BE2C (cell line): Measurements from ENCODE around the gene ADAMTS17.
A peak's percentile ranks its signal among the peaks of the same experiment; 100 is the strongest.

Source experiments
- DNase-seq: peaks from one replicate; pipeline ENCODE4 v3.0.0-alpha.2; 2020
- H3K27me3 ChIP-seq: fragments of 250-450 bp; sonication (Bioruptor Pico); 2 replicates; pipeline ENCODE4 v1.5.1; 2020; ENCODE audit warnings: mild to moderate bottlenecking
- H3K36me3 ChIP-seq: fragments of 250-450 bp; sonication (Bioruptor Pico); 2 replicates; pipeline ENCODE4 v1.5.1; 2020; ENCODE audit warnings: mild to moderate bottlenecking
- H3K4me1 ChIP-seq: fragments of 250-450 bp; sonication (Bioruptor Pico); 2 replicates; pipeline ENCODE4 v1.5.1; 2020
- H3K4me3 ChIP-seq: 2 replicates; pipeline ENCODE4 v1.5.1; 2011; ENCODE audit warnings: low read depth, low read length
- H3K9me3 ChIP-seq: fragments of 250-450 bp; sonication (Bioruptor Pico); 2 replicates; pipeline ENCODE4 v1.5.1; 2020
- TF ChIP-seq, protein P1 (sequence below): IDR thresholded peaks from 2 replicates; pipeline ENCODE4 v1.5.1; 2012; ENCODE audit warnings: mild to moderate bottlenecking, low read depth, low read length

Gene ADAMTS17

DNA sequence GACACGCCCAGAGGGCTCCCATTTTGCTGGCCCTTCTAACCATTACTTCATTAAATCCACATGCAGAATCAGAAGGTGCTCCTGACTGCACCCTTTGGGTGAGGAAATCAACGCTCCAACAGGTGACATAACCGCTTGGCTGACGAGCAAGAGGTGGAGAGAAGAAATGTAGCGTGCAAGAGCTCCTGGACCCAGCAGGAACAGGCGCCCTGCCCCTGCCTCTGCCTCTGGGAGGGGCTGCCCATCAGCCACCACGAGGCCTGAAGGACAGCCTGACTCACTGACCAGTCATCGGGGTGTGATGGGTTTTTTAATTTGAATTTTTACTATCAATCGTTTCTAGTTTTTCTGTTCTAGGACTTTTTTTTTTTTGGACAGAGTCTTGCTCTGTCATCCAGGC is 218.2 kb downstream of the ADAMTS17 start:
- H3K27me3 ChIP-seq = no peaks in the 10 kb centered on the region
- no peaks in the 10 kb centered on the region for H3K4me1 ChIP-seq
- no peaks in the 10 kb centered on the region for H3K36me3 ChIP-seq
- no peak for DNase-seq
- H3K4me3 ChIP-seq = no peak overlapping the region
- peaks cover 2% of the 10 kb centered on the region; the same call in 1 of the 2 replicates for H3K9me3 ChIP-seq
- TF ChIP-seq, protein P1, sequence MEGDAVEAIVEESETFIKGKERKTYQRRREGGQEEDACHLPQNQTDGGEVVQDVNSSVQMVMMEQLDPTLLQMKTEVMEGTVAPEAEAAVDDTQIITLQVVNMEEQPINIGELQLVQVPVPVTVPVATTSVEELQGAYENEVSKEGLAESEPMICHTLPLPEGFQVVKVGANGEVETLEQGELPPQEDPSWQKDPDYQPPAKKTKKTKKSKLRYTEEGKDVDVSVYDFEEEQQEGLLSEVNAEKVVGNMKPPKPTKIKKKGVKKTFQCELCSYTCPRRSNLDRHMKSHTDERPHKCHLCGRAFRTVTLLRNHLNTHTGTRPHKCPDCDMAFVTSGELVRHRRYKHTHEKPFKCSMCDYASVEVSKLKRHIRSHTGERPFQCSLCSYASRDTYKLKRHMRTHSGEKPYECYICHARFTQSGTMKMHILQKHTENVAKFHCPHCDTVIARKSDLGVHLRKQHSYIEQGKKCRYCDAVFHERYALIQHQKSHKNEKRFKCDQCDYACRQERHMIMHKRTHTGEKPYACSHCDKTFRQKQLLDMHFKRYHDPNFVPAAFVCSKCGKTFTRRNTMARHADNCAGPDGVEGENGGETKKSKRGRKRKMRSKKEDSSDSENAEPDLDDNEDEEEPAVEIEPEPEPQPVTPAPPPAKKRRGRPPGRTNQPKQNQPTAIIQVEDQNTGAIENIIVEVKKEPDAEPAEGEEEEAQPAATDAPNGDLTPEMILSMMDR = no peak

DNA sequence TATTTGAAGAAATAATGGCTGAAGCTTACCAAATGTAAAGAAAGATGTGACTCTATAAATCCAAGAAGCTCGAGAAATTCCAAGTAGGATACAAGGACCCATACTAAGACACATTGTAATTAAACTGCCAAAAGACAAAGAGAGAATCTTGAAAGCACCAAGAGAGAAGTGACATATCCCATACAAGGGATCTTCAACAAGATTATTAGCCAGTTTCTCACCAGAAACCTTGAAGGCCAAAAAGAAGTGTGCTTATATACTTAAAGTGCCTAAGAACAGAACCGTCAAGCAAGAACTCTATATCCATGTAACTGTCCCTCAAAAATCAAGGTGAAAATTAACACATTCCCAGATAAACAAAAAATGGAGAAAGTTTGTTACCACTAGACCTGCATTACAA is 220.5 kb downstream of the ADAMTS17 start:
- H3K27me3 ChIP-seq = no peaks in the 10 kb centered on the region
- H3K4me3 ChIP-seq = no peak overlapping the region
- TF ChIP-seq, protein P1 = no peak
- H3K4me1 ChIP-seq = no peaks in the 10 kb centered on the region
- DNase-seq = no peak
- no peaks in the 10 kb centered on the region for H3K36me3 ChIP-seq
- H3K9me3 ChIP-seq = peaks cover 2% of the 10 kb centered on the region; the same call in 1 of the 2 replicates

DNA sequence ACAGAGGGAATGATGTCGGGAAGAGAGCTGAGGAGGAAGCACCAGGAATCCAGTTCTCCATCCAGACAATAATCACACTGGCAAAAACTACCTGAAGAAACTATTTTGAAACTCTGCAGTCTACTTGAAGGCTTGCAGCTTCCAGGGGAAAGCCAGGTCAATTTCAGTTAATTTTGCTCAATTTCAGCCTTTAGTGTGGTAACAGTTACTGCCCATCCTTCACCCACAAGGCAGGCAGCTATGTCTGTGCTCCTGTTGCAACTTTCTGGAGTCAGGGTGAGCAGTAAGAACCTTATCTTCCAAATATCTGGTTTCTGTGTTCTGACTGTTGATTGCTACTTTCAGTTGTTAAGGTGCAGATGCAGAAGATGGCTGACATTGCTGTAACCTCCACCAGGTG is 221.7 kb downstream of the ADAMTS17 start:
- Histone ChIP-seq H3K4me1 (no peaks in the 10 kb centered on the region), H3K27me3 (no peaks in the 10 kb centered on the region), H3K9me3 (peaks cover 2% of the 10 kb centered on the region; the same call in 1 of the 2 replicates), H3K4me3 (no peak overlapping the region), H3K36me3 (no peaks in the 10 kb centered on the region)
- no peak for DNase-seq
- TF ChIP-seq, protein P1 = no peak

DNA sequence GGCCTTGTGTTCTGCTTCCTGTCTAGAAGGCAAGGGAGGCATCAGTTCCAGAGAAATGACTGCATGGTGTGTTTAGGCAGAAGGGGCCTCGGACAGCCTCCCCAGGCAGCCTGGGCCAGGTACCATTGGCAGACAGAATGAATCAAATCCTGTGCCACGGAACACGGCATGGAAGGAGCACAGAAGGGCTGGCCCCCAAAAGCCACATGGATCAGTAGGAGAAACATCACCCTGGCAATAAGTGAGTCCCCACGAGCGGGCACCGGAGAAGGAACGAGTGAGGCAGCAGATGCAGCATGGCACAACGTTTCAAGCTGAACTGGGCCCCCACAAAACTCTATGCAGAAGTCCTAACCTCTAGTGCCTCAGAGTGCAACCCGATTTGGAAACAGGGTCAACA is 223.2 kb downstream of the ADAMTS17 start:
- Histone ChIP-seq H3K36me3 (no peaks in the 10 kb centered on the region; the same call in 1 of the 2 replicates), H3K4me1 (no peaks in the 10 kb centered on the region), H3K27me3 (no peaks in the 10 kb centered on the region), H3K4me3 (no peak overlapping the region), H3K9me3 (peaks cover 2% of the 10 kb centered on the region; the same call in 1 of the 2 replicates)
- TF ChIP-seq, protein P1 = no peak
- no peak for DNase-seq

GRCh38 chr15:100116416-100117190 is 225.2 kb downstream of the ADAMTS17 start:
- no peak overlapping the region for H3K4me3 ChIP-seq
- no peaks in the 10 kb centered on the region for H3K27me3 ChIP-seq
- H3K4me1 ChIP-seq = no peaks in the 10 kb centered on the region
- H3K9me3 ChIP-seq = peaks cover 2% of the 10 kb centered on the region; the same call in 1 of the 2 replicates
- DNase-seq = peak; percentile 22
- H3K36me3 ChIP-seq = no peaks in the 10 kb centered on the region; the same call in 1 of the 2 replicates
- TF ChIP-seq, protein P1 = no peak

GRCh38 chr15:100115711-100116090 is 226.1 kb downstream of the ADAMTS17 start:
- H3K36me3 ChIP-seq = peaks cover 2% of the 10 kb centered on the region; the same call in 1 of the 2 replicates
- TF ChIP-seq, protein P1 = no peak
- H3K4me3 ChIP-seq = no peak overlapping the region
- H3K4me1 ChIP-seq = peaks cover 8% of the 10 kb centered on the region
- H3K9me3 ChIP-seq = peaks cover 2% of the 10 kb centered on the region; the same call in 1 of the 2 replicates
- no peaks in the 10 kb centered on the region for H3K27me3 ChIP-seq
- DNase-seq = no peak
